Thyroid gland (tissue), 4 donors: Measurements from ENCODE around the gene DNHD1. TPM values are rescaled to one million over a fixed set of nuclear protein-coding genes. Genes with fewer than 3 reads are reported as not detected.

Experiments
- DNase-seq, 2 donors: peaks; one replicate each; pipeline ENCODE4 v3.0.0-alpha.2; 2019
- H3K27ac ChIP-seq, 3 donors: fragments of 200-600 bp; sonication (generic); 1 replicate in 2 of 3; 2 replicates in 1 of 3; pipeline ENCODE4 v1.5.1; 2016 to 2019; ENCODE audit warnings: mild to moderate bottlenecking in 1 of 3, moderate library complexity in 1 of 3
- H3K27me3 ChIP-seq: fragments of 200-600 bp; sonication (generic); one replicate; pipeline ENCODE4 v1.5.1; 2019
- H3K36me3 ChIP-seq, 2 donors: fragments of 200-600 bp; sonication (generic); one replicate each; pipeline ENCODE4 v1.5.1; 2016 to 2019
- H3K4me1 ChIP-seq, 2 donors: fragments of 200-600 bp; sonication (generic); one replicate each; pipeline ENCODE4 v1.5.1; 2017 to 2019
- H3K4me3 ChIP-seq, 3 donors: fragments of 200-600 bp; sonication (generic); replicated peaks in 1 of 3; 1 replicate in 2 of 3; 2 replicates in 1 of 3; pipeline ENCODE4 v1.5.1; 2016; ENCODE audit warnings: mild to moderate bottlenecking in 1 of 3
- H3K9me3 ChIP-seq: fragments of 200-600 bp; sonication (generic); one replicate; pipeline ENCODE4 v1.5.1; 2017
- CTCF ChIP-seq, 6 experiments: fragments of 200-600 bp in 3 of 6; fragments of 450-650 bp in 3 of 6; sonication (generic) in 3 of 6; IDR thresholded peaks; one replicate each; pipeline ENCODE4 v1.5.1; 2016 to 2019; ENCODE audit warnings: antibody characterized with exemption in 6 of 6, mild to moderate bottlenecking in 2 of 6, inconsistent platforms in 1 of 6, moderate library complexity in 1 of 6
- POLR2A ChIP-seq, 2 donors: fragments of 450-650 bp; IDR thresholded peaks; one replicate each; pipeline ENCODE4 v1.6.1; 2017; ENCODE audit warnings: antibody characterized with exemption in 2 of 2, mild to moderate bottlenecking in 2 of 2, moderate library complexity in 1 of 2
- WGBS, 2 donors: methylation state at CpG; one replicate each; pipeline ENCODE4 v1.1.5; 2017; 5-methylcytosine and 5-hydroxymethylcytosine counted together
- intact Hi-C: fragments of 100-400 bp; cut with DNase I; formaldehyde crosslinking; loops from one replicate; pipeline ENCODE4 v1.15.1; 2023
- total RNA-seq, 4 donors: library from RNA; depleted of rRNA; stranded (reverse); fragments of >200 nt; gene quantifications; one replicate each; pipeline ENCODE4 v1.2.3, GENCODE V29; 2016

The DNHD1 gene
- total RNA-seq, 4 donors from 2014 or later: 10.9 to 21.8 (median 14.9) TPM

GRCh38 chr11:6455070-6455469, 42.0 kb upstream of the DNHD1 start:
- Histone ChIP-seq H3K4me3 (no peak overlapping the region), H3K4me1 (no peaks in the 10 kb centered on the region), H3K27ac (no peak overlapping the region), H3K27me3 (no peaks in the 10 kb centered on the region), H3K36me3 (peaks cover 28 to 51% of the 10 kb centered on the region in 2 donors), H3K9me3 (no peaks in the 10 kb centered on the region)
- no peak for TF ChIP-seq CTCF (IDR thresholded peaks at IDR 0.05)
- 77 to 81% methylated on average over 2 of the region's 2 CpGs for WGBS, 2 donors
- intact Hi-C loops: no loop called here
- no peak for DNase-seq

- WGBS, 2 donors: 95 to 96% methylated on average over 32 to 38 of the region's 56 CpGs
Measured at GRCh38 chr11:6456361-6457073, 40.6 kb upstream of the DNHD1 start.

DNA sequence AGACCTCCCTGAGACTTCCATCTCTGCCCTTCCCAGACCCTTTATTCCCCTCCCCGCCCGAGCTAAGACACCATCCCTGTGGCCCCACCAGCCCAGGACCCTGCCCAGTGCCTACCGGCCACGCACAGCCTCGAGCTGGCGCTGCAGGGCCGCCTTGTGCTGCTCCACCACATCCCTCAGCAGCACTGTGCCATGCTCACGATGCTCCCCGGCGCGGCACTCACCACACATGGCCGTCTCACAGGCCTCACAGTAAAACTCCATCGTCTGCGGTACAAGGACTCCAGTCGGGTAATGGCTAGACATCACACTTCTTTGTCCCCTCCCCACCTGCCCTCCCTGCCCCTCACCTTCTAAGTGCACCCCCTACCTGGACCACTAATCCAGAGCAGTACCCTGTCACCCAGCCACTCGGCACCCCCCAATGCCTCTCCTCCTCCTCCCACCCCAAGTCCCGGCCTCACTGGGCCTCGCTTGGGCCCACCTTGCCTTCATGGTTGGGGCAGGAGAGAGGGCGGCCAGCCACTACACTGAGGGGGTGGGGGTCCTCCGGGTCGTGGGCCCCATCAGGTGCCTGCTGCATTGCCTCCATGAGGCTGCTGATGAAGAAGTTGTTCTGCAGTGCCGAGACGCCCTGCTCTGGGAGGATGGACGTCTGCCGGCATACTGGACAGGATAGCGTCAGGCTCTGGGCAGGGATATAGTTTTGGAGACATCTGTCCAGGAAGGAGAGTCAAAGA, 39.3 kb upstream of the DNHD1 start:
- 93 to 94% methylated on average over 14 to 26 of the region's 26 CpGs for WGBS, 2 donors
- Histone ChIP-seq H3K9me3 (no peaks in the 10 kb centered on the region), H3K27ac (no peak overlapping the region), H3K27me3 (no peaks in the 10 kb centered on the region), H3K4me3 (no peak overlapping the region), H3K36me3 (peaks cover 21 to 34% of the 10 kb centered on the region in 2 donors), H3K4me1 (no peaks in the 10 kb centered on the region)
- TF ChIP-seq POLR2A (IDR thresholded peaks at IDR 0.05): no peak
- no peak for TF ChIP-seq CTCF (IDR thresholded peaks at IDR 0.05)
- no peak for DNase-seq
- intact Hi-C loops: no loop called here

More at GRCh38 chr11:6456361-6457073, 40.6 kb upstream of the DNHD1 start:
- peaks cover 21 to 36% of the 10 kb centered on the region in 2 donors for H3K36me3 ChIP-seq
- no peak overlapping the region for H3K27ac ChIP-seq
- no peaks in the 10 kb centered on the region for H3K4me1 ChIP-seq
- H3K4me3 ChIP-seq: no peak overlapping the region
- H3K27me3 ChIP-seq: no peaks in the 10 kb centered on the region
- intact Hi-C loops: no loop called here
- no peak for DNase-seq
- no peaks in the 10 kb centered on the region for H3K9me3 ChIP-seq
- no peak for TF ChIP-seq POLR2A (IDR thresholded peaks at IDR 0.05)
- TF ChIP-seq CTCF (IDR thresholded peaks at IDR 0.05): no peak

- H3K27me3 ChIP-seq: no peaks in the 10 kb centered on the region
- WGBS, 2 donors: 63 to 70% methylated on average over 2 of the region's 2 CpGs
- no peak for DNase-seq
Measured at GRCh38 chr11:6458352-6459098, 38.6 kb upstream of the DNHD1 start.

More at GRCh38 chr11:6458352-6459098, 38.6 kb upstream of the DNHD1 start:
- Histone ChIP-seq H3K27ac (no peak overlapping the region), H3K36me3 (peaks cover 21 to 34% of the 10 kb centered on the region in 2 donors), H3K9me3 (no peaks in the 10 kb centered on the region), H3K4me3 (no peak overlapping the region), H3K4me1 (no peaks in the 10 kb centered on the region)
- TF ChIP-seq CTCF (IDR thresholded peaks at IDR 0.05): no peak
- no peak for TF ChIP-seq POLR2A (IDR thresholded peaks at IDR 0.05)
- intact Hi-C loops: no loop called here
